Duodenal mucosa (tissue), 2 donors: ENCODE measurements around the gene C19orf12.

Experiments used
- H3K27ac ChIP-seq: one replicate; pipeline ENCODE4 v1.7.0; 2013; ENCODE audit warnings: low read depth, low read length
- H3K27me3 ChIP-seq, 2 donors: one replicate each; pipeline ENCODE4 v1.7.0; 2013; ENCODE audit warnings: low read length in 2 of 2, control low read depth in 1 of 2; ENCODE audit not compliant: insufficient read depth in 2 of 2, control insufficient read depth in 1 of 2
- H3K36me3 ChIP-seq, 2 donors: one replicate each; pipeline ENCODE4 v1.7.0; 2013; ENCODE audit warnings: low read length in 2 of 2, control low read depth in 1 of 2; ENCODE audit not compliant: insufficient read depth in 2 of 2, control insufficient read depth in 1 of 2
- H3K4me1 ChIP-seq, 2 donors: one replicate each; pipeline ENCODE4 v1.7.0; 2013; ENCODE audit warnings: low read length in 2 of 2, control low read depth in 1 of 2; ENCODE audit not compliant: insufficient read depth in 2 of 2, control insufficient read depth in 1 of 2
- H3K4me3 ChIP-seq, 2 donors: one replicate each; pipeline ENCODE4 v1.7.0; 2013; ENCODE audit warnings: low read length in 2 of 2, low read depth in 1 of 2
- H3K9ac ChIP-seq, 2 donors: one replicate each; pipeline ENCODE4 v1.7.0; 2013; ENCODE audit warnings: low read length in 2 of 2, low read depth in 1 of 2
- H3K9me3 ChIP-seq, 2 donors: one replicate each; pipeline ENCODE4 v1.7.0; 2013; ENCODE audit warnings: low read length in 2 of 2, control low read depth in 1 of 2; ENCODE audit not compliant: control insufficient read depth in 1 of 2

Gene C19orf12

GRCh38 chr19:29686285-29686805, 28.7 kb downstream of the C19orf12 start:
- Histone ChIP-seq H3K9ac (no peak overlapping the region), H3K27ac (no peak overlapping the region), H3K27me3 (no peaks in the 10 kb centered on the region), H3K4me1 (peaks cover 5% of the 10 kb centered on the region in 2 donors), H3K4me3 (no peak overlapping the region), H3K36me3 (peaks cover 0 to 3% of the 10 kb centered on the region in 2 donors), H3K9me3 (peaks cover 0 to 6% of the 10 kb centered on the region in 2 donors)

- no peaks in the 10 kb centered on the region for H3K27me3 ChIP-seq
- no peak overlapping the region for H3K27ac ChIP-seq
- peaks cover 5 to 12% of the 10 kb centered on the region in 2 donors for H3K4me1 ChIP-seq
- H3K9ac ChIP-seq: no peak overlapping the region
- H3K4me3 ChIP-seq: no peak overlapping the region
- H3K36me3 ChIP-seq: no peaks in the 10 kb centered on the region
- H3K9me3 ChIP-seq: no peaks in the 10 kb centered on the region
These were observed 29.7 kb downstream of the C19orf12 start for GRCh38 chr19:29685326-29685725.

GRCh38 chr19:29683009-29683408, 32.1 kb downstream of the C19orf12 start:
- Histone ChIP-seq H3K36me3 (no peaks in the 10 kb centered on the region), H3K9ac (no peak overlapping the region), H3K4me1 (peaks cover 5 to 15% of the 10 kb centered on the region in 2 donors), H3K27me3 (no peaks in the 10 kb centered on the region), H3K4me3 (no peak overlapping the region), H3K9me3 (no peaks in the 10 kb centered on the region), H3K27ac (no peak overlapping the region)

GRCh38 chr19:29682236-29682895, 32.7 kb downstream of the C19orf12 start:
- H3K4me1 ChIP-seq: peaks cover 5 to 15% of the 10 kb centered on the region in 2 donors
- H3K4me3 ChIP-seq: no peak overlapping the region
- H3K36me3 ChIP-seq: peaks cover 0 to 1% of the 10 kb centered on the region in 2 donors
- H3K27ac ChIP-seq: no peak overlapping the region
- H3K9me3 ChIP-seq: no peaks in the 10 kb centered on the region
- H3K27me3 ChIP-seq: no peaks in the 10 kb centered on the region
- H3K9ac ChIP-seq: no peak overlapping the region

DNA sequence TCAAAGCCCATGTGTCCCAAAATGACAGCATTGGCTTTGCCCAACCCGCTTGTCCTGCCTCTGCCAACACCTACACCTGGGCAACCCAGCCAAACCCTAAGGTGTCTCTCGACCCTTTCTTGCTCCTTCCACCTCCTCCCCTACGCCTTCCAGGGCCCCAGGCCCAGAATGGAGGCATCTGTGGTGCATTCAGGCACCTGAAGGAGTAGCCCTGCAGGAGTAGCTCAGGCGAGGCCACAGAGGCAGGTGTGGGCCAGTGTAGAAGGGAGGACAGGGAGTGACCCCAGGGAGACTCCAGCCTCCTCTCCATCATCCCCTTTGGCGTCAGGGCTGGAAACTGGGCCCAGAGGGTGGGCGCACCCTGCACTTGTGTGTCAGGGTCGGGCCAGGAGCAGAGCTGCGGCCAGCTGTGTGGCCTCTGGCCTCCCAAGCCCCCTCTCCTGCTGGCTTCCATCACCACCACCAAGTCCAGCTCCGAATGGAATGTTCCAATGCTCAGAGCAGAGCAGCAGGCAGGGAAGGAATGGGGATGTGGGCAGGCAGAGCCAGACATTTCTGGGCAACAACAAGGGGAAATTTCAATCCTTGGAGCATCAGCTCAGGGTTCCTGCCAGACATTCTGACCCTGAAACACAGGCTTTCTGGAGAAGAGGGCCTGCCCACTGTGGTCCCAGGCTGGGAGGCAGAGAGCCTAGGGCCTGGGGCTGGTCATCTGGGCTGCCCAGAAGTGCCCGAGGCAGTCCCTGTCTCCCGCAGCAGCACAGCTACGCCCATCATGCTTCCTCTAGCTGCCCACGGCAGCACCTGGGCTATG, 33.4 kb downstream of the C19orf12 start:
- no peaks in the 10 kb centered on the region for H3K9me3 ChIP-seq
- peaks cover 5 to 19% of the 10 kb centered on the region in 2 donors for H3K4me1 ChIP-seq
- peaks cover 0 to 4% of the 10 kb centered on the region in 2 donors for H3K36me3 ChIP-seq
- no peak overlapping the region for H3K4me3 ChIP-seq
- H3K27me3 ChIP-seq: no peaks in the 10 kb centered on the region
- H3K27ac ChIP-seq: no peak overlapping the region
- no peak overlapping the region for H3K9ac ChIP-seq

DNA sequence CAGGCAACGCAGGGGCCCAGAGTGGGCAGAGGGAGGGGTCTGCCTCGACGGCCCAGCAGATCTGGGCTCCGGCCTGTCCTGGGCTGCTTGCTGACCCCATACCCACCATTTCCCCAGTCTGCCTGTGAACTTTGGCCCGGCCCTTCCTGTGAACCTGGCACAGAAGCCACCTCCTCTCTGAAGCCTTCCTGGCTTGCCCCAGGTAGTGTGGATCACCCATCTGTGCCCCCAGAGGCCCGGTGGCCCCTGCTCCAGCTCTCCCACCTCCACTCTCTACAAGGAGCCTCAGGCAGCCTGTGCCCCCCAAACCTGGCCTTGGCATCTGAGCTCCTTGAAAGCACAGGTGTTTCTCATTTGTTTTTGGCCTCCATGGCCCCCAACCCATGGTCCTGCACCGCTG, 34.1 kb downstream of the C19orf12 start:
- H3K9ac ChIP-seq: no peak overlapping the region
- peaks cover 5 to 22% of the 10 kb centered on the region in 2 donors for H3K4me1 ChIP-seq
- no peaks in the 10 kb centered on the region for H3K9me3 ChIP-seq
- no peak overlapping the region for H3K4me3 ChIP-seq
- no peak overlapping the region for H3K27ac ChIP-seq
- no peaks in the 10 kb centered on the region for H3K27me3 ChIP-seq
- peaks cover 0 to 4% of the 10 kb centered on the region in 2 donors for H3K36me3 ChIP-seq

DNA sequence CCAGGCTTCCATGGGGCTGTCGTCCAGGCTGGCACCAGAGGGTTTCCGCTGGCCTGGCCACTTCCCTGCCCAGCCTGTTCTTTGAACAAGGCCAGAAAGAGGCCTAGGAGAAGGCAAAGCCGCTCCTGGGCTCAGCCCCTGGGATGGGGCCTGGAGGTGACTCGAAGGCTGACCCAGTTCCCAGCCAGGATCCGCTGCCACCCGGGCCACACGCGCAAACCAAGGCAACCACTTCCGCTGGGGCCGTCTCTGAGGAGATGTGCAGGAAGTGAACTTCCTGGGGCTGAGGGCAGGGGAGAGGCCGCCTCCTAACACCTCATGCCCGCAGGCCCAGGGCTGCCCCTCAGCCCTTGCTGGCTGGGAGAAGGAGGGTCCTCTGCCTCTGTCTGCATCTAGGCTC, 34.6 kb downstream of the C19orf12 start:
- H3K4me1 ChIP-seq: peaks cover 5 to 22% of the 10 kb centered on the region in 2 donors
- H3K9ac ChIP-seq: no peak overlapping the region
- no peak overlapping the region for H3K4me3 ChIP-seq
- peaks cover 0 to 9% of the 10 kb centered on the region in 2 donors for H3K36me3 ChIP-seq
- no peaks in the 10 kb centered on the region for H3K9me3 ChIP-seq
- no peaks in the 10 kb centered on the region for H3K27me3 ChIP-seq
- H3K27ac ChIP-seq: no peak overlapping the region

- Histone ChIP-seq H3K36me3 (peaks cover 6 to 16% of the 10 kb centered on the region in 2 donors), H3K9ac (no peak overlapping the region), H3K27me3 (no peaks in the 10 kb centered on the region), H3K9me3 (no peaks in the 10 kb centered on the region), H3K4me3 (no peak overlapping the region), H3K27ac (no peak overlapping the region), H3K4me1 (peaks cover 5 to 22% of the 10 kb centered on the region in 2 donors)
These were observed 35.4 kb downstream of the C19orf12 start for GRCh38 chr19:29679598-29680210.

- Histone ChIP-seq H3K27me3 (no peaks in the 10 kb centered on the region), H3K9ac (no peak overlapping the region), H3K36me3 (peaks cover 12 to 26% of the 10 kb centered on the region in 2 donors), H3K27ac (no peak overlapping the region), H3K4me1 (peaks cover 5 to 24% of the 10 kb centered on the region in 2 donors), H3K4me3 (no peak overlapping the region), H3K9me3 (no peaks in the 10 kb centered on the region)
These were observed 36.5 kb downstream of the C19orf12 start for GRCh38 chr19:29678484-29679106.
